ENCODE data around the gene ITCH.
"Not testable (repeated sequence)": the region's sequence is repeated elsewhere in the genome, so short reads cannot be mapped to it uniquely, and the experiment has no call there.

DNA sequence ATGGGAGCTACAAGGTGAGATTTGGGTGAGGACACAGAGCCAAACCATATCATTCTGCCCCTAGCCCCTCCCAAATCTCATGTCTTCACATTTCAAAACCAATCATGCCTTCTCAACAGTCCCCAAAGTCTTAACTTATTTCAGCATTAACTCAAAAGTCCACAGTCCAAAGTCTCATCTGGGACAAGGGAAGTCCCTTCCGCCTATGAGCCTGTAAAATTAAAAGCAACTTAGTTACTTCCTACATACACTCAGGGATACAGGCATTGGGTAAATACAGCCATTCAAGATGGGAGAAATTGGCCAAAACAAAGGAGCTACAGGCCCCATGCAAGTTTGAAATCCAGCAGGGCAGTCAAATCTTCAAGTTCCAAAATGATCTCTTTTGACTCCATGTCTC lies 119.1 kb downstream of the ITCH start:
- TF ChIP-seq, protein P1, sequence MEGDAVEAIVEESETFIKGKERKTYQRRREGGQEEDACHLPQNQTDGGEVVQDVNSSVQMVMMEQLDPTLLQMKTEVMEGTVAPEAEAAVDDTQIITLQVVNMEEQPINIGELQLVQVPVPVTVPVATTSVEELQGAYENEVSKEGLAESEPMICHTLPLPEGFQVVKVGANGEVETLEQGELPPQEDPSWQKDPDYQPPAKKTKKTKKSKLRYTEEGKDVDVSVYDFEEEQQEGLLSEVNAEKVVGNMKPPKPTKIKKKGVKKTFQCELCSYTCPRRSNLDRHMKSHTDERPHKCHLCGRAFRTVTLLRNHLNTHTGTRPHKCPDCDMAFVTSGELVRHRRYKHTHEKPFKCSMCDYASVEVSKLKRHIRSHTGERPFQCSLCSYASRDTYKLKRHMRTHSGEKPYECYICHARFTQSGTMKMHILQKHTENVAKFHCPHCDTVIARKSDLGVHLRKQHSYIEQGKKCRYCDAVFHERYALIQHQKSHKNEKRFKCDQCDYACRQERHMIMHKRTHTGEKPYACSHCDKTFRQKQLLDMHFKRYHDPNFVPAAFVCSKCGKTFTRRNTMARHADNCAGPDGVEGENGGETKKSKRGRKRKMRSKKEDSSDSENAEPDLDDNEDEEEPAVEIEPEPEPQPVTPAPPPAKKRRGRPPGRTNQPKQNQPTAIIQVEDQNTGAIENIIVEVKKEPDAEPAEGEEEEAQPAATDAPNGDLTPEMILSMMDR (IDR thresholded peaks at IDR 0.05; ENCODE audit: poor library complexity, severe bottlenecking), result not testable (repeated sequence)
- not testable (repeated sequence) for TF ChIP-seq POLR2AphosphoS5 (IDR thresholded peaks at IDR 0.05); EZH2 (IDR thresholded peaks at IDR 0.05; ENCODE audit: borderline replicate concordance, insufficient read depth, low read length, poor library complexity, severe bottlenecking); MXI1 (conservative IDR thresholded peaks at IDR 0.05; ENCODE audit: poor library complexity, severe bottlenecking); TAF1 (IDR thresholded peaks at IDR 0.05; ENCODE audit: low read depth); EP300 (conservative IDR thresholded peaks at IDR 0.05; ENCODE audit: poor library complexity, severe bottlenecking)

All from neural cell (in vitro differentiated cells).